H9 (cell line): ENCODE measurements around the gene SF3B1. TPM values are rescaled to one million over a fixed set of nuclear protein-coding genes. Genes with fewer than 3 reads are reported as not detected.

ENCODE experiments used
- DNase-seq: peaks from one replicate; pipeline ENCODE4 v3.0.0-alpha.2; 2017
- H2AFZ ChIP-seq: one replicate; pipeline ENCODE4 v1.6.1; 2013; ENCODE audit warnings: mild to moderate bottlenecking, low read length, control low read depth, moderate library complexity
- H2AK5ac ChIP-seq: 2 replicates; pipeline ENCODE4 v1.6.1; 2013; ENCODE audit warnings: low read length, control low read depth, mixed read lengths; ENCODE audit not compliant: insufficient read length
- H2BK120ac ChIP-seq: one replicate; pipeline ENCODE4 v1.6.1; 2013; ENCODE audit warnings: low read depth, mild to moderate bottlenecking, low read length, control low read depth, inconsistent platforms; ENCODE audit not compliant: poor library complexity, severe bottlenecking
- H2BK12ac ChIP-seq: 2 replicates; pipeline ENCODE4 v1.6.1; 2013; ENCODE audit warnings: low read length, control low read depth, mixed read lengths, low read depth; ENCODE audit not compliant: insufficient read length
- H2BK15ac ChIP-seq: 2 replicates; pipeline ENCODE4 v1.6.1; 2013; ENCODE audit warnings: low read depth, low read length, control low read depth
- H2BK20ac ChIP-seq: one replicate; pipeline ENCODE4 v1.6.1; 2013; ENCODE audit warnings: low read depth, mild to moderate bottlenecking, low read length, control low read depth, inconsistent platforms; ENCODE audit not compliant: poor library complexity, severe bottlenecking
- H2BK5ac ChIP-seq: 2 replicates; pipeline ENCODE4 v1.6.1; 2013; ENCODE audit warnings: low read length, control low read depth, mixed read lengths; ENCODE audit not compliant: insufficient read length
- H3K14ac ChIP-seq: 2 replicates; pipeline ENCODE4 v1.6.1; 2013; ENCODE audit warnings: low read length, control low read depth; ENCODE audit not compliant: insufficient read depth
- H3K18ac ChIP-seq: 2 replicates; pipeline ENCODE4 v1.6.1; 2013; ENCODE audit warnings: low read depth, mild to moderate bottlenecking, mixed read lengths, low read length, control low read depth; ENCODE audit not compliant: insufficient read length
- H3K23ac ChIP-seq: 2 replicates; pipeline ENCODE4 v1.6.1; 2013; ENCODE audit warnings: low read length, control low read depth, mixed read lengths, low read depth; ENCODE audit not compliant: insufficient read length
- H3K23me2 ChIP-seq: 2 replicates; pipeline ENCODE4 v1.6.1; 2013; ENCODE audit warnings: low read depth, mild to moderate bottlenecking, mixed read lengths, low read length, control low read depth; ENCODE audit not compliant: insufficient read length, poor library complexity, severe bottlenecking
- H3K27ac ChIP-seq: 2 replicates; pipeline ENCODE4 v1.5.1; 2013; ENCODE audit warnings: low read length, control low read depth, mixed read lengths, low read depth; ENCODE audit not compliant: insufficient read length
- H3K27me3 ChIP-seq: 2 replicates; pipeline ENCODE4 v1.6.1; 2013; ENCODE audit warnings: low read length, control low read depth, inconsistent platforms; ENCODE audit not compliant: insufficient read depth
- H3K4ac ChIP-seq: 2 replicates; pipeline ENCODE4 v1.6.1; 2013; ENCODE audit warnings: low read depth, mild to moderate bottlenecking, control low read depth, inconsistent platforms, low read length, moderate library complexity
- H3K4me1 ChIP-seq: 2 replicates; pipeline ENCODE4 v1.6.1; 2013; ENCODE audit warnings: low read length, control low read depth, inconsistent platforms; ENCODE audit not compliant: insufficient read depth
- H3K4me2 ChIP-seq: 2 replicates; pipeline ENCODE4 v1.6.1; 2013; ENCODE audit warnings: low read length, control low read depth, mixed read lengths; ENCODE audit not compliant: insufficient read length, insufficient read depth
- H3K56ac ChIP-seq: 2 replicates; pipeline ENCODE4 v1.6.1; 2013; ENCODE audit warnings: low read depth, mild to moderate bottlenecking, mixed read lengths, low read length, control low read depth; ENCODE audit not compliant: insufficient read length
- H3K79me1 ChIP-seq: 2 replicates; pipeline ENCODE4 v1.6.1; 2013; ENCODE audit warnings: low read depth, mild to moderate bottlenecking, moderate library complexity, low read length, control low read depth, inconsistent platforms; ENCODE audit not compliant: insufficient read depth, poor library complexity, severe bottlenecking
- H3K79me2 ChIP-seq: 2 replicates; pipeline ENCODE4 v1.6.1; 2013; ENCODE audit warnings: low read length, control low read depth, inconsistent platforms; ENCODE audit not compliant: insufficient read depth
- H3K9ac ChIP-seq: 2 replicates; pipeline ENCODE4 v1.6.1; 2013; ENCODE audit warnings: low read length, control low read depth, mixed read lengths; ENCODE audit not compliant: insufficient read length; ENCODE audit errors: extremely low read depth
- H3K9me3 ChIP-seq: one replicate; pipeline ENCODE4 v1.6.1; 2013; ENCODE audit warnings: low read depth, low read length, inconsistent platforms; ENCODE audit not compliant: control insufficient read depth
- H3T11ph ChIP-seq: one replicate; pipeline ENCODE4 v1.6.1; 2013; ENCODE audit warnings: mild to moderate bottlenecking, low read length, control low read depth, inconsistent platforms
- H4K20me1 ChIP-seq: one replicate; pipeline ENCODE4 v1.6.1; 2013; ENCODE audit not compliant: control insufficient read depth, insufficient read length, insufficient read depth
- H4K5ac ChIP-seq: 2 replicates; pipeline ENCODE4 v1.6.1; 2013; ENCODE audit warnings: low read depth, mild to moderate bottlenecking, mixed read lengths, low read length, control low read depth; ENCODE audit not compliant: insufficient read length
- H4K8ac ChIP-seq: replicated peaks from 2 replicates; pipeline ENCODE4 v1.6.1; 2013; ENCODE audit warnings: low read length, control low read depth, mixed read lengths, low read depth; ENCODE audit not compliant: insufficient read length
- H4K91ac ChIP-seq: 2 replicates; pipeline ENCODE4 v1.6.1; 2013; ENCODE audit warnings: low read depth, mild to moderate bottlenecking, moderate library complexity, mixed read lengths, low read length, control low read depth; ENCODE audit not compliant: insufficient read length
- H3K27ac Mint-ChIP-seq, 3 experiments: 2 replicates in 2 of 3; 3 replicates in 1 of 3; pipeline ENCODE4 v1.8.0; 2020 to 2021; ENCODE audit warnings: mixed read lengths in 3 of 3, mild to moderate bottlenecking in 1 of 3, moderate library complexity in 1 of 3
- H3K27me3 Mint-ChIP-seq: 2 replicates; pipeline ENCODE4 v1.8.0; 2021; ENCODE audit warnings: low read depth, mild to moderate bottlenecking, moderate library complexity, mixed read lengths
- H3K36me3 Mint-ChIP-seq, 3 experiments: 2 replicates in 2 of 3; 3 replicates in 1 of 3; pipeline ENCODE4 v1.8.0; 2020 to 2021; ENCODE audit warnings: low read depth in 3 of 3, mixed read lengths in 3 of 3; ENCODE audit not compliant: insufficient read depth in 1 of 3
- H3K4me1 Mint-ChIP-seq, 2 experiments: 2 replicates each; pipeline ENCODE4 v1.8.0; 2020; ENCODE audit warnings: mixed read lengths in 2 of 2
- H3K4me3 Mint-ChIP-seq, 2 experiments: 2 replicates in 1 of 2; 3 replicates in 1 of 2; pipeline ENCODE4 v1.8.0; 2020 to 2021; ENCODE audit warnings: mild to moderate bottlenecking in 2 of 2, mixed read lengths in 2 of 2, moderate library complexity in 1 of 2
- H3K9me3 Mint-ChIP-seq, 2 experiments: 2 replicates in 1 of 2; 3 replicates in 1 of 2; pipeline ENCODE4 v1.8.0; 2020; ENCODE audit warnings: mild to moderate bottlenecking in 2 of 2, mixed read lengths in 2 of 2, moderate library complexity in 1 of 2
- WGBS: extraction: QIAGEN DNeasy Blood & Tissue Kit; methylation state at CpG from one replicate; pipeline ENCODE4 v1.1.7; 2013; ENCODE audit warnings: missing lambda C conversion rate, low lambda C conversion rate, mixed read lengths; ENCODE audit not compliant: insufficient read length; ENCODE audit errors: extremely low coverage; 5-methylcytosine and 5-hydroxymethylcytosine counted together
- total RNA-seq: library from RNA; stranded (reverse); gene quantifications from 2 replicates; pipeline ENCODE4 v1.2.1, GENCODE V29; 2021
- TF ChIP-seq, protein P1 (sequence below): fragments of 200-600 bp; sonication (generic); conservative IDR thresholded peaks from 3 replicates; pipeline ENCODE4 v1.8.0; 2021; ENCODE audit warnings: antibody characterized with exemption, mild to moderate bottlenecking

Gene SF3B1
- total RNA-seq, 1 experiment from 2014 or later: 278 TPM

- no peak for DNase-seq
- Histone ChIP-seq H2BK15ac (no peak overlapping the region), H3K79me1 (no peaks in the 10 kb centered on the region), H3K4me2 (no peak overlapping the region), H3K79me2 (no peaks in the 10 kb centered on the region), H2AFZ (no peak overlapping the region), H2AK5ac (no peak overlapping the region), H3K23me2 (no peaks in the 10 kb centered on the region), H3K18ac (no peak overlapping the region), H3K14ac (no peak overlapping the region), H2BK20ac (no peak overlapping the region), H4K20me1 (no peaks in the 10 kb centered on the region), H2BK120ac (no peak overlapping the region), H3K4me1 (no peaks in the 10 kb centered on the region), H3K27me3 (no peaks in the 10 kb centered on the region), H4K5ac (no peak overlapping the region), H3K9ac (no peak overlapping the region), H4K91ac (no peak overlapping the region), H3K9me3 (no peaks in the 10 kb centered on the region), H3K56ac (no peak overlapping the region), H3K4ac (no peak overlapping the region), H4K8ac (no peak overlapping the region), H3K27ac (no peak overlapping the region), H2BK5ac (no peak overlapping the region), H3K23ac (no peak overlapping the region), H2BK12ac (no peak overlapping the region), H3T11ph (no peak overlapping the region)
- Mint-ChIP-seq H3K4me1 (no peaks in the 10 kb centered on the region), H3K4me3 (no peak overlapping the region), H3K27me3 (no peaks in the 10 kb centered on the region), H3K9me3 (no peaks in the 10 kb centered on the region), H3K36me3 (no peaks in the 10 kb centered on the region), H3K27ac (no peak overlapping the region; a peak in 1 of 7 replicates)
- no CpG with 5 or more reads among the region's 2 CpGs for WGBS
- TF ChIP-seq, protein P1, sequence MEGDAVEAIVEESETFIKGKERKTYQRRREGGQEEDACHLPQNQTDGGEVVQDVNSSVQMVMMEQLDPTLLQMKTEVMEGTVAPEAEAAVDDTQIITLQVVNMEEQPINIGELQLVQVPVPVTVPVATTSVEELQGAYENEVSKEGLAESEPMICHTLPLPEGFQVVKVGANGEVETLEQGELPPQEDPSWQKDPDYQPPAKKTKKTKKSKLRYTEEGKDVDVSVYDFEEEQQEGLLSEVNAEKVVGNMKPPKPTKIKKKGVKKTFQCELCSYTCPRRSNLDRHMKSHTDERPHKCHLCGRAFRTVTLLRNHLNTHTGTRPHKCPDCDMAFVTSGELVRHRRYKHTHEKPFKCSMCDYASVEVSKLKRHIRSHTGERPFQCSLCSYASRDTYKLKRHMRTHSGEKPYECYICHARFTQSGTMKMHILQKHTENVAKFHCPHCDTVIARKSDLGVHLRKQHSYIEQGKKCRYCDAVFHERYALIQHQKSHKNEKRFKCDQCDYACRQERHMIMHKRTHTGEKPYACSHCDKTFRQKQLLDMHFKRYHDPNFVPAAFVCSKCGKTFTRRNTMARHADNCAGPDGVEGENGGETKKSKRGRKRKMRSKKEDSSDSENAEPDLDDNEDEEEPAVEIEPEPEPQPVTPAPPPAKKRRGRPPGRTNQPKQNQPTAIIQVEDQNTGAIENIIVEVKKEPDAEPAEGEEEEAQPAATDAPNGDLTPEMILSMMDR: no peak
Measured at GRCh38 chr2:197349699-197350098, 85.1 kb downstream of the SF3B1 start.
